C4-2B (cell line): ENCODE measurements around the gene MS4A6E.

Experiments
- CTCF ChIP-seq: fragments of 450-650 bp; conservative IDR thresholded peaks from 2 replicates; pipeline ENCODE4 v1.5.1; 2017; ENCODE audit warnings: mild to moderate bottlenecking
- ZFX ChIP-seq: fragments of 450-650 bp; IDR thresholded peaks from 2 replicates; pipeline ENCODE4 v1.6.1; 2017

- TF ChIP-seq CTCF (no peak), ZFX (no peak)
Observed at GRCh38 chr11:60357771-60358170, 30.7 kb downstream of the MS4A6E start.
